Prostate gland (tissue), 2 donors: ENCODE data around the gene ZNF385D.

Source experiments
- POLR2A ChIP-seq: fragments of 450-650 bp; IDR thresholded peaks from one replicate; pipeline ENCODE4 v1.6.1; 2016; ENCODE audit warnings: antibody characterized with exemption, mild to moderate bottlenecking
- POLR2AphosphoS5 ChIP-seq: sonication (generic); formaldehyde crosslinking; IDR thresholded peaks from one replicate; pipeline ENCODE4 v1.6.1; 2017; ENCODE audit warnings: antibody characterized with exemption
- TF ChIP-seq, protein P1 (sequence below), 4 experiments: fragments of 200-600 bp in 2 of 4; fragments of 450-650 bp in 2 of 4; sonication (generic) in 2 of 4; IDR thresholded peaks; 1 replicate in 3 of 4; 2 replicates in 1 of 4; pipeline ENCODE4 v1.5.1; 2016 to 2019; ENCODE audit warnings: antibody characterized with exemption in 4 of 4, mild to moderate bottlenecking in 2 of 4, moderate library complexity in 2 of 4

DNA sequence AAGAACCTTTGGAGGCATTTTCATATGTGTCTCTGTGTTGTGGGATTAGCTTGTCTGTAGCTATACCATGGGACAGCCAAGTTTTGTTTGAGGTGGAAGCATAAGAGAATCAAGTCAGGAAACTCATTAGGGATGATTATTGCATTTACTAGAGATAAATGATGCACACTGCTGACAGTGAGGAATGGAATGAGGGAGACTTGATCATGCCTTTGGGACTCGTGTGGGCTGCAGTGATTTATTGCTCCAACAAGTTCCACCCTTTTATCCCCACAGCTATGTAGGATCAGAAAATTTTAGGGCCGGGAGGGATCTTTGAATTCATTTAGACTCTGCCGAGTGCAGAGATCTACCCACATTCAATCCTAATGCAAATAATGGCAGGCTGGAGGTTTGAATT lies 16.3 kb downstream of the ZNF385D start:
- TF ChIP-seq, protein P1, sequence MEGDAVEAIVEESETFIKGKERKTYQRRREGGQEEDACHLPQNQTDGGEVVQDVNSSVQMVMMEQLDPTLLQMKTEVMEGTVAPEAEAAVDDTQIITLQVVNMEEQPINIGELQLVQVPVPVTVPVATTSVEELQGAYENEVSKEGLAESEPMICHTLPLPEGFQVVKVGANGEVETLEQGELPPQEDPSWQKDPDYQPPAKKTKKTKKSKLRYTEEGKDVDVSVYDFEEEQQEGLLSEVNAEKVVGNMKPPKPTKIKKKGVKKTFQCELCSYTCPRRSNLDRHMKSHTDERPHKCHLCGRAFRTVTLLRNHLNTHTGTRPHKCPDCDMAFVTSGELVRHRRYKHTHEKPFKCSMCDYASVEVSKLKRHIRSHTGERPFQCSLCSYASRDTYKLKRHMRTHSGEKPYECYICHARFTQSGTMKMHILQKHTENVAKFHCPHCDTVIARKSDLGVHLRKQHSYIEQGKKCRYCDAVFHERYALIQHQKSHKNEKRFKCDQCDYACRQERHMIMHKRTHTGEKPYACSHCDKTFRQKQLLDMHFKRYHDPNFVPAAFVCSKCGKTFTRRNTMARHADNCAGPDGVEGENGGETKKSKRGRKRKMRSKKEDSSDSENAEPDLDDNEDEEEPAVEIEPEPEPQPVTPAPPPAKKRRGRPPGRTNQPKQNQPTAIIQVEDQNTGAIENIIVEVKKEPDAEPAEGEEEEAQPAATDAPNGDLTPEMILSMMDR (IDR thresholded peaks at IDR 0.05) = no peak
- TF ChIP-seq POLR2A = no peak
- TF ChIP-seq POLR2AphosphoS5 = no peak
